ENCODE measurements around the gene CNTF. TPM values are rescaled to one million over a fixed set of nuclear protein-coding genes. Genes with fewer than 3 reads are reported as not detected.
A peak's percentile ranks its signal among the peaks of the same experiment; 100 is the strongest.

CNTF gene
- total and polyA plus RNA-seq, 10 of the 15 experiments (the other 5 are each of a cell fraction or from before 2014, with no cell fraction given) = 0.16 to 2.3 (median 0.73) TPM

- peak; percentile 24; the same call in 1 of the 2 replicates for TF ChIP-seq SPI1 (IDR thresholded peaks at IDR 0.05; ENCODE audit: borderline replicate concordance, insufficient read depth, low read depth, low read length)
- TF ChIP-seq NFXL1 (IDR thresholded peaks at IDR 0.05; ENCODE audit: borderline replicate concordance) = no peak
- peak; percentile 66 for TF ChIP-seq HDGF (IDR thresholded peaks at IDR 0.05)
- no peak for TF ChIP-seq HSF1 (IDR thresholded peaks at IDR 0.05; ENCODE audit: low read depth, low read length)
- peak; percentile 81 for TF ChIP-seq SP1 (IDR thresholded peaks at IDR 0.05; ENCODE audit: low read depth, low read length)
- no peak for TF ChIP-seq NRF1 (conservative IDR thresholded peaks at IDR 0.05; ENCODE audit: low read depth, low read length)
- no peak for TF ChIP-seq ZSCAN29 (IDR thresholded peaks at IDR 0.05)
- peak; percentile 90 for TF ChIP-seq KLF5 (IDR thresholded peaks at IDR 0.05; ENCODE audit: partially characterized antibody)
- TF ChIP-seq ATF3 (IDR thresholded peaks at IDR 0.05; ENCODE audit: borderline replicate concordance, extremely low read depth, low read depth, low read length) = no peak
- TF ChIP-seq TCF12 (IDR thresholded peaks at IDR 0.05; ENCODE audit: low read depth, low read length) = peak; percentile 98
- TF ChIP-seq SRF (IDR thresholded peaks at IDR 0.05; ENCODE audit: low read depth in 2 of 2, low read length in 2 of 2) = peak in 1 of 2 experiments; percentile 76; a peak in 2 of 4 replicates
- peak; percentile 52; the same call in 1 of the 2 replicates for TF ChIP-seq LARP7 (IDR thresholded peaks at IDR 0.05)
- TF ChIP-seq USF2 (IDR thresholded peaks at IDR 0.05; ENCODE audit: borderline replicate concordance, low read depth, low read length) = peak; percentile 41; the same call in 1 of the 2 replicates
- peak; percentile 80 for TF ChIP-seq TCF7 (IDR thresholded peaks at IDR 0.05; ENCODE audit: borderline replicate concordance)
- peak; percentile 81; the same call in 1 of the 2 replicates for TF ChIP-seq MTA3 (IDR thresholded peaks at IDR 0.05; ENCODE audit: borderline replicate concordance, low read length)
- TF ChIP-seq EED (IDR thresholded peaks at IDR 0.05; ENCODE audit: low read depth) = peak; percentile 86
- peak; percentile 61; the same call in 1 of the 2 replicates for TF ChIP-seq GABPA (IDR thresholded peaks at IDR 0.05; ENCODE audit: low read depth)
- TF ChIP-seq PAX8 (IDR thresholded peaks at IDR 0.05) = no peak
- no peak for TF ChIP-seq ZNF592 (IDR thresholded peaks at IDR 0.05)
- TF ChIP-seq EGR1 (IDR thresholded peaks at IDR 0.05; ENCODE audit: borderline replicate concordance in 1 of 2, low read depth in 2 of 2, low read length in 2 of 2) = 0 out of 3 replicates have a peak, but pooled peaks of 1 of the 2 experiments have one; percentile 46
- TF ChIP-seq EZH2 (IDR thresholded peaks at IDR 0.05; ENCODE audit: borderline replicate concordance, control insufficient read depth, low read depth, low read length) = 0 out of 2 replicates have a peak, but pooled peaks have one; percentile 90
- peak; percentile 91 for TF ChIP-seq POU2F2 (IDR thresholded peaks at IDR 0.05; ENCODE audit: borderline replicate concordance, low read depth, low read length)
- no peak for TF ChIP-seq YBX1 (IDR thresholded peaks at IDR 0.05)
These were observed 44.8 kb upstream of the CNTF start (continued) for GRCh38 chr11:58577555-58578135.

Data from GM12878 (cell line).